Measurements from ENCODE around the gene KRT85.

DNA sequence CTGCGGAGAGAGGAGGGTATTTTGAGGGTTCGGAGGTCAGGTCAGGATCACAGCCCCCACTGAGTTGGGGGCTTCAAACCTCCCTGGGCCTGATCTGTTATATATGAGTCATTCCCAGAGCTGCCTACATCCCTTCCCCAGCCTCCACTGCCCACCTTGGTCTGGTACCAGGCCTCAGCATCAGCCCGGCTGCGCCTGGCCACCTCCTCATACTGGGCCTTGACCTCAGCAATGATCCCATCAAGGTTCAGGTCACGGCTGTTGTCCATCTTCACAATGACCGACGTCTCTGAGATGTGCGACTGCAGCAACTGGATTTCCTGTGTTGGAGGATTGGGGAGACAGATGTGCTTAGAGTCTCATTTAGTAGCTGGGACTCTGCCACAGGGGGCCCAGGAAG lies 13.9 kb upstream of the KRT85 start:
- no peak for TF ChIP-seq POLR2A (IDR thresholded peaks at IDR 0.05; ENCODE audit: low read length)
- TF ChIP-seq GATA1 (IDR thresholded peaks at IDR 0.05; ENCODE audit: low read depth, low read length), result no peak
